Lower leg skin (tissue), 4 donors: Measurements from ENCODE around the gene CEP170B. TPM values are rescaled to one million over a fixed set of nuclear protein-coding genes. Genes with fewer than 3 reads are reported as not detected.

Experiments used
- DNase-seq, 2 donors: peaks; one replicate each; pipeline ENCODE4 v3.0.0-alpha.2; 2019; ENCODE audit warnings: low spot score in 2 of 2
- H3K4me3 ChIP-seq: fragments of 200-600 bp; sonication (generic); 2 replicates; pipeline ENCODE4 v1.5.1; 2017; ENCODE audit warnings: mild to moderate bottlenecking, low read depth; ENCODE audit not compliant: poor library complexity, severe bottlenecking
- CTCF ChIP-seq, 3 donors: fragments of 450-650 bp; IDR thresholded peaks; one replicate each; pipeline ENCODE4 v1.5.1; 2016; ENCODE audit warnings: antibody characterized with exemption in 3 of 3, mild to moderate bottlenecking in 3 of 3, moderate library complexity in 2 of 3
- POLR2A ChIP-seq, 2 donors: fragments of 450-650 bp; IDR thresholded peaks; one replicate each; pipeline ENCODE4 v1.6.1; 2016 to 2017; ENCODE audit warnings: antibody characterized with exemption in 2 of 2, mild to moderate bottlenecking in 1 of 2, moderate library complexity in 1 of 2
- WGBS, 2 donors: methylation state at CpG; one replicate each; pipeline ENCODE4 v1.1.5; 2018; 5-methylcytosine and 5-hydroxymethylcytosine counted together
- intact Hi-C: fragments of 100-400 bp; cut with DNase I; formaldehyde crosslinking; loops from one replicate; pipeline ENCODE4 v1.15.0; 2023; ENCODE audit warnings: low total_unique reads
- total RNA-seq, 4 donors: library from RNA; depleted of rRNA; stranded (reverse); fragments of >200 nt; gene quantifications; one replicate each; pipeline ENCODE4 v1.1.0, GENCODE V29; 2016

CEP170B gene
- total RNA-seq, 4 donors from 2014 or later = 41.8 to 80.8 (median 58.5) TPM

GRCh38 chr14:104873380-104874055, 8.4 kb downstream of the CEP170B start:
- H3K4me3 ChIP-seq = no peak overlapping the region
- intact Hi-C loops = no loop called here
- WGBS, 2 donors = 80 to 81% methylated on average over 11 to 12 of the region's 13 CpGs
- no peak for TF ChIP-seq POLR2A (IDR thresholded peaks at IDR 0.05)
- TF ChIP-seq CTCF (IDR thresholded peaks at IDR 0.05) = no peak
- no peak for DNase-seq

- WGBS, 2 donors = 49 to 54% methylated on average over 4 to 7 of the region's 8 CpGs
- no peak for DNase-seq
- intact Hi-C loops = no loop called here
- TF ChIP-seq CTCF (IDR thresholded peaks at IDR 0.05) = no peak
- TF ChIP-seq POLR2A (IDR thresholded peaks at IDR 0.05) = no peak
- H3K4me3 ChIP-seq = no peak overlapping the region
These were observed 9.1 kb downstream of the CEP170B start for GRCh38 chr14:104874110-104874531.

- intact Hi-C loops = no loop called here
- TF ChIP-seq CTCF (IDR thresholded peaks at IDR 0.05) (no peak), POLR2A (IDR thresholded peaks at IDR 0.05) (no peak)
- no peak overlapping the region for H3K4me3 ChIP-seq
- WGBS, 2 donors = 71 to 76% methylated on average over 14 to 15 of the region's 16 CpGs
- no peak for DNase-seq
These were observed 9.7 kb downstream of the CEP170B start for GRCh38 chr14:104874571-104875411.

GRCh38 chr14:104875412-104875751, 10.3 kb downstream of the CEP170B start:
- TF ChIP-seq POLR2A (IDR thresholded peaks at IDR 0.05) (no peak), CTCF (IDR thresholded peaks at IDR 0.05) (no peak)
- H3K4me3 ChIP-seq = no peak overlapping the region
- intact Hi-C loops = no loop called here
- WGBS, 2 donors = 94 to 97% methylated on average over 12 to 13 of the region's 13 CpGs
- no peak for DNase-seq

- intact Hi-C loops = no loop called here
- no peak for DNase-seq
- 92 to 94% methylated on average over 7 to 8 of the region's 8 CpGs for WGBS, 2 donors
These were observed 10.7 kb downstream of the CEP170B start for GRCh38 chr14:104875811-104876210.

More at GRCh38 chr14:104875811-104876210, 10.7 kb downstream of the CEP170B start:
- no peak overlapping the region for H3K4me3 ChIP-seq
- no peak for TF ChIP-seq CTCF (IDR thresholded peaks at IDR 0.05)
- no peak for TF ChIP-seq POLR2A (IDR thresholded peaks at IDR 0.05)
